SK-N-SH treated with all-trans-retinoic acid at 6 μM for 48 hours (cell line): ENCODE measurements around the gene ILK.

Source experiments
- ATAC-seq: fragments of 200-7000 bp; cut with Tn5 transposase; 3 replicates; pipeline ENCODE4 v1.9.1; 2020; ENCODE audit warnings: mild to moderate bottlenecking, moderate library complexity
- ARNTL ChIP-seq: fragments of 450-650 bp; formaldehyde crosslinking; IDR thresholded peaks from 2 replicates; pipeline ENCODE4 v1.5.0; 2020; ENCODE audit warnings: low read depth, mild to moderate bottlenecking, moderate library complexity, borderline replicate concordance
- BACH2 ChIP-seq: fragments of 250-450 bp; sonication (Bioruptor Pico); IDR thresholded peaks from 2 replicates; pipeline ENCODE4 v1.9.0; 2021; ENCODE audit warnings: mild to moderate bottlenecking, borderline replicate concordance
- CREB5 ChIP-seq: fragments of 250-450 bp; sonication (Bioruptor Pico); IDR thresholded peaks from 2 replicates; pipeline ENCODE4 v1.5.1; 2020; ENCODE audit warnings: low read depth, mild to moderate bottlenecking, moderate library complexity
- CSDC2 ChIP-seq: fragments of 250-450 bp; sonication (Bioruptor Pico); IDR thresholded peaks from 2 replicates; pipeline ENCODE4 v1.5.0; 2020; ENCODE audit warnings: mild to moderate bottlenecking, moderate library complexity
- CSRNP3 ChIP-seq: fragments of 250-450 bp; sonication (Bioruptor Pico); IDR thresholded peaks from 2 replicates; pipeline ENCODE4 v1.5.1; 2021; ENCODE audit warnings: mild to moderate bottlenecking, moderate library complexity
- ESRRG ChIP-seq: fragments of 250-450 bp; sonication (Bioruptor Pico); IDR thresholded peaks from 2 replicates; pipeline ENCODE4 v1.6.1; 2021; ENCODE audit warnings: mild to moderate bottlenecking
- GLIS3 ChIP-seq: fragments of 250-450 bp; sonication (Bioruptor Pico); IDR thresholded peaks from 2 replicates; pipeline ENCODE4 v1.5.0; 2020; ENCODE audit warnings: mild to moderate bottlenecking, moderate library complexity
- ISL1 ChIP-seq: fragments of 250-450 bp; sonication (Bioruptor Pico); IDR thresholded peaks from 2 replicates; pipeline ENCODE4 v2.1.2; 2022; ENCODE audit warnings: mild to moderate bottlenecking, moderate library complexity
- OSR1 ChIP-seq: fragments of 250-450 bp; sonication (Bioruptor Pico); IDR thresholded peaks from 2 replicates; pipeline ENCODE4 v1.8.0; 2022; ENCODE audit warnings: moderate library complexity, mild to moderate bottlenecking, inconsistent platforms
- PATZ1 ChIP-seq: fragments of 250-450 bp; sonication (Bioruptor Pico); IDR thresholded peaks from 2 replicates; pipeline ENCODE4 v1.8.0; 2020; ENCODE audit warnings: mild to moderate bottlenecking, moderate library complexity, borderline replicate concordance
- PPARA ChIP-seq: fragments of 250-450 bp; sonication (Bioruptor Pico); IDR thresholded peaks from 2 replicates; pipeline ENCODE4 v1.5.0; 2020; ENCODE audit warnings: mild to moderate bottlenecking, borderline replicate concordance
- RARB ChIP-seq: fragments of 250-450 bp; sonication (Bioruptor Pico); IDR thresholded peaks from 2 replicates; pipeline ENCODE4 v1.8.0; 2021; ENCODE audit warnings: mild to moderate bottlenecking, moderate library complexity
- SNAI2 ChIP-seq: fragments of 250-450 bp; sonication (Bioruptor Pico); IDR thresholded peaks from 2 replicates; pipeline ENCODE4 v1.5.0; 2020; ENCODE audit warnings: mild to moderate bottlenecking, moderate library complexity
- TCF4 ChIP-seq: fragments of 250-450 bp; sonication (Bioruptor Pico); IDR thresholded peaks from 2 replicates; pipeline ENCODE4 v1.8.0; 2021; ENCODE audit warnings: mild to moderate bottlenecking, moderate library complexity, borderline replicate concordance
- TOX ChIP-seq: fragments of 250-450 bp; sonication (Bioruptor Pico); IDR thresholded peaks from 2 replicates; pipeline ENCODE4 v1.8.0; 2021; ENCODE audit warnings: mild to moderate bottlenecking, moderate library complexity, borderline replicate concordance
- TSHZ2 ChIP-seq: fragments of 250-450 bp; sonication (Bioruptor Pico); IDR thresholded peaks from 2 replicates; pipeline ENCODE4 v1.5.0; 2020; ENCODE audit warnings: mild to moderate bottlenecking, moderate library complexity
- ZC3H10 ChIP-seq: fragments of 250-450 bp; sonication (Bioruptor Pico); IDR thresholded peaks from 2 replicates; pipeline ENCODE4 v1.5.1; 2021; ENCODE audit warnings: mild to moderate bottlenecking, moderate library complexity
- ZFP3 ChIP-seq: fragments of 250-450 bp; sonication (Bioruptor Pico); IDR thresholded peaks from 2 replicates; pipeline ENCODE4 v1.5.0; 2020; ENCODE audit warnings: mild to moderate bottlenecking, moderate library complexity
- ZNF565 ChIP-seq: fragments of 450-650 bp; formaldehyde crosslinking; conservative IDR thresholded peaks from 2 replicates; pipeline ENCODE4 v1.5.0; 2020; ENCODE audit warnings: low read depth, mild to moderate bottlenecking, moderate library complexity
- ZNF70 ChIP-seq: fragments of 450-650 bp; formaldehyde crosslinking; IDR thresholded peaks from 2 replicates; pipeline ENCODE4 v1.5.0; 2020; ENCODE audit warnings: mild to moderate bottlenecking, moderate library complexity
- ZNF8 ChIP-seq: fragments of 450-650 bp; formaldehyde crosslinking; IDR thresholded peaks from 2 replicates; pipeline ENCODE4 v1.5.0; 2020; ENCODE audit warnings: mild to moderate bottlenecking, moderate library complexity

Gene ILK

GRCh38 chr11:6572215-6572614 lies 31.4 kb upstream of the ILK start:
- ATAC-seq, result peak; percentile 52

DNA sequence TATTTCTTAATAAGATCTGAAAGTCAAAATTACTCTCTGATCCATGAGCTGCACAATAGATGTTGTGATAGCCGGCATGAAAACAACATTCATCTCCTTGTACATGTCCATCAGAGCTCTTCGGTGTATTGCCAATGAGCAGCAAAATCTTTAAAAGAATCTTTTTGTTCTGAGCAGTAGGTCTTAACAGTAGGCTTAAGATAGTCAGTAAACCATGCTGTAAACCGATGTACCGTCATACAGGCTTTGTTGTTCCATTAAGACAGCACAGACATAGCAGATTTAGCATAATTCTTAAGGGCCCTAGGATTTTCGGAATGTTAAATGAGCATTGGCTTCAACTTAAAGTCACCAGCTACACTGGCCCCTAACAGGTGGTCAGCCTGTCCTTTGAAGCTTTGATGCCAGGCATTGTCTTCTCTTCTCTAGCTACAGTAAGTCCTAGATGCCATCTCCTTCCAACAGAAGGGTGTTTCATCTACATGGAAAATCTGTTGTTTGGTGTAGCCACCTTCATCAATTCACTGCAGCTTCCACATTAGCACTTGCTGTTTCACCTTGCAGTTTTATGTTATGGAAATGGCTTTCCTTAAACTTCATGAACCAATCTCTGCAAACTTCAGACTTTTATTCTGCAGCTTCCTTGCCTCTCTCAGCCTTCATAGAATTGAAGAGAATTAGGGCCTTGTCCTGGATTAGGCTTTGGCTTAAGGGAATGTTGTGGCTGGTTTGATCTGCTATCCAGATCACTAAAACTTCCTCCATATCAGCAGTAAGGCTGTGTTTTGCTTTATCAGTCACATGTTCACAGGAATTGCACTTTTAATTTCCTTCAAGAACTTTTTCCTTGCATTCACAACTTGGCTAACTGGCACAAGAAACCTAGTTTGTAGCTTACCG lies 28.5 kb upstream of the ILK start:
- TF ChIP-seq CSRNP3 (CRISPR knock-in tag) (no peak), ESRRG (CRISPR knock-in tag) (no peak), RARB (no peak), ZC3H10 (no peak), OSR1 (CRISPR knock-in tag) (no peak), PPARA (CRISPR knock-in tag) (no peak), ZNF70 (CRISPR knock-in tag) (no peak)

More at GRCh38 chr11:6572215-6572614, 31.4 kb upstream of the ILK start:
- TF ChIP-seq ARNTL (CRISPR knock-in tag) (no peak), ISL1 (CRISPR knock-in tag) (peak; percentile 70), TCF4 (CRISPR knock-in tag) (no peak), TOX (CRISPR knock-in tag) (no peak)
- TF ChIP-seq, all 23 proteins: peak for 1

GRCh38 chr11:6576471-6577373 lies 26.9 kb upstream of the ILK start:
- TF ChIP-seq OSR1 (CRISPR knock-in tag) (no peak), ARNTL (CRISPR knock-in tag) (no peak), ZC3H10 (0 out of 2 replicates have a peak, but pooled peaks have one; percentile 44), ZNF8 (no peak), ISL1 (CRISPR knock-in tag) (peak; percentile 97), CREB5 (CRISPR knock-in tag) (peak; percentile 75), PATZ1 (peak; percentile 92; the same call in 1 of the 2 replicates), TCF4 (CRISPR knock-in tag) (peak; percentile 58; the same call in 1 of the 2 replicates), SNAI2 (CRISPR knock-in tag) (no peak), ZFP3 (CRISPR knock-in tag) (no peak; the same call in 1 of the 2 replicates)
- TF ChIP-seq, all 23 proteins: peak for 5
- ATAC-seq, result peak; percentile 81

More for the DNA sequence above, 28.5 kb upstream of the ILK start:
- ATAC-seq, result no peak

- ATAC-seq, result no peak
- TF ChIP-seq ESRRG (CRISPR knock-in tag) (no peak), CSRNP3 (CRISPR knock-in tag) (no peak), ZNF565 (CRISPR knock-in tag) (no peak), ARNTL (CRISPR knock-in tag) (no peak)
Measured at GRCh38 chr11:6578134-6578533, 25.4 kb upstream of the ILK start.

DNA sequence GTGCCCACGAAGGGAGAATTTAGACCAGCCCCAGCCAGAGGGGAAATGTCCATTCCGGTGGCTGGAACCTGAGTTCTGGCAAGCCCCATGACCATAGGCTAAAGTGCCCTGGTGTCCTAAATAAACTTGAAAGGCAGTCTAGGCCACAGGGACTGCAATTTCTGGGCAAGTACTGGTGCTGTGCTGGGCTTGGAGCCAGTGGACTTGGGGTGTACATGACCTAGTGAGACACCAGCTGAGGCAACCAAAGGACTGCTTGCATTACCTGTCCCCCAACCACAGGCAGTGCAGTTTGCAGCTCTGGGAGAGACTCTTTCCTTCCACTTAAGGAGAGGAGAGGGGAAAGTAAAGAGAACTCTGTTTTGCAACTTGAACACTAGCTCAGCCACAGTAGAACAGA lies 23.9 kb upstream of the ILK start:
- no peak for ATAC-seq
- TF ChIP-seq CSDC2 (no peak), ARNTL (CRISPR knock-in tag) (no peak), ESRRG (CRISPR knock-in tag) (no peak), ISL1 (CRISPR knock-in tag) (no peak), TOX (CRISPR knock-in tag) (no peak), ZNF70 (CRISPR knock-in tag) (no peak), CREB5 (CRISPR knock-in tag) (no peak), GLIS3 (CRISPR knock-in tag) (no peak), BACH2 (CRISPR knock-in tag) (no peak), TSHZ2 (no peak)
